ENCODE measurements around the gene LIMK2.

LIMK2 gene

GRCh38 chr22:31329029-31329428 lies 116.9 kb downstream of the LIMK2 start:
- no peak for TF ChIP-seq CTCF (IDR thresholded peaks at IDR 0.05; ENCODE audit: insufficient read depth, low read depth, low read length, missing control alignments)
- no peak overlapping the region for H3K4me3 ChIP-seq (ENCODE audit: low read depth, low read length)
- no peak for DNase-seq (ENCODE audit: low read depth)

All from GM12865 (cell line).